Coronary artery (tissue), 2 donors: ENCODE measurements around the gene INPP5K.

Experiments
- DNase-seq: peaks from one replicate; pipeline ENCODE4 v3.0.0-alpha.2; 2017; ENCODE audit warnings: low spot score
- H3K27ac ChIP-seq, 2 donors: fragments of 200-600 bp; sonication (generic); one replicate each; pipeline ENCODE4 v1.5.1; 2016 to 2019
- H3K4me3 ChIP-seq: fragments of 200-600 bp; sonication (generic); 2 replicates; pipeline ENCODE4 v1.5.1; 2016; ENCODE audit warnings: mild to moderate bottlenecking, moderate library complexity
- CTCF ChIP-seq: fragments of 200-600 bp; sonication (generic); IDR thresholded peaks from one replicate; pipeline ENCODE4 v1.5.1; 2019; ENCODE audit warnings: antibody characterized with exemption

The INPP5K gene

GRCh38 chr17:1545618-1546017, 29.2 kb upstream of the INPP5K start:
- H3K4me3 ChIP-seq: no peak overlapping the region
- no peak overlapping the region for H3K27ac ChIP-seq
- DNase-seq: no peak
- no peak for TF ChIP-seq CTCF

DNA sequence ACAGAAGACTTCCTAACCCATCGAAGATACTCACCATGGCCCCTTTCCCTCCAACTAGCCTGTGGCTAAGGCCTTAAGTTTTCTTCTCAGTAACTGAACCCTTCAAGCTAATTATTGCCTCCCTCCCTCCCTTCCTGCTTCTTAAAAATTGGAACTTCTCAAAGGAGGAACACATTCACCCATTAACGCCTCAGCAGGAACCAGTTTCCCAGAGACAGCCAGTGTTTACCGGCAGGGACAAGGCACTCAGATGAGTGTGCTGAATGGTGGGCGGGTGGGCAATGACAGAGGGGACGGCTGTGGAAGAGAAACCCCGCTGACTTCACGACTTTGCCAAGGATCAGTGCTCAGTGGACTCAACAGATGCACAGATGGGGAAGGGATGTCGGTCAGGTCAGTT, 25.9 kb upstream of the INPP5K start:
- DNase-seq: no peak
- TF ChIP-seq CTCF: no peak
- H3K4me3 ChIP-seq: no peak overlapping the region
- no peak overlapping the region for H3K27ac ChIP-seq

- no peak overlapping the region for H3K4me3 ChIP-seq
- TF ChIP-seq CTCF: no peak
- no peak for DNase-seq
- H3K27ac ChIP-seq: no peak overlapping the region
These were observed 25.0 kb upstream of the INPP5K start for GRCh38 chr17:1541367-1541904.

GRCh38 chr17:1539811-1540210, 23.4 kb upstream of the INPP5K start:
- no peak for DNase-seq
- no peak overlapping the region for H3K4me3 ChIP-seq
- no peak overlapping the region for H3K27ac ChIP-seq
- TF ChIP-seq CTCF: no peak

- no peak for DNase-seq
- TF ChIP-seq CTCF: no peak
- H3K27ac ChIP-seq: no peak overlapping the region
- no peak overlapping the region for H3K4me3 ChIP-seq
These were observed 19.3 kb upstream of the INPP5K start for GRCh38 chr17:1535737-1536136.

- Histone ChIP-seq H3K27ac (no peak overlapping the region), H3K4me3 (no peak overlapping the region)
- no peak for TF ChIP-seq CTCF
- DNase-seq: no peak
These were observed 17.4 kb upstream of the INPP5K start for GRCh38 chr17:1533661-1534325.
